ENCODE measurements around the gene ACRBP.

The ACRBP gene

GRCh38 chr12:6638305-6638704 lies 8.9 kb downstream of the ACRBP start:
- Mint-ChIP-seq H3K4me1 (ENCODE audit: low read depth) (peaks cover 9% of the 10 kb centered on the region), H3K36me3 (ENCODE audit: low read depth) (no peaks in the 10 kb centered on the region), H3K4me3 (no peak overlapping the region), H3K27me3 (ENCODE audit: low read depth) (peaks cover 21% of the 10 kb centered on the region), H3K27ac (no peak overlapping the region), H3K9me3 (peaks cover 7% of the 10 kb centered on the region)

GRCh38 chr12:6635856-6636531 lies 11.2 kb downstream of the ACRBP start, which contains the start of gene LPAR5:
Gene LPAR5, minus strand, starts transcription at chr12:6635959. Its CDS starts 14,711 bp downstream, at chr12:6621248.
- peaks cover 25% of the 10 kb centered on the region for H3K4me1 Mint-ChIP-seq (ENCODE audit: low read depth)
- no peaks in the 10 kb centered on the region for H3K9me3 Mint-ChIP-seq

GRCh38 chr12:6635375-6635855 lies 11.8 kb downstream of the ACRBP start:
- no peaks in the 10 kb centered on the region for H3K9me3 Mint-ChIP-seq
- peak overlapping the region; percentile 55 for H3K4me3 Mint-ChIP-seq
- no peaks in the 10 kb centered on the region for H3K36me3 Mint-ChIP-seq (ENCODE audit: low read depth)
- H3K27ac Mint-ChIP-seq, result peak overlapping the region; percentile 78
- H3K27me3 Mint-ChIP-seq (ENCODE audit: low read depth), result no peaks in the 10 kb centered on the region
- H3K4me1 Mint-ChIP-seq (ENCODE audit: low read depth), result peaks cover 30% of the 10 kb centered on the region

More at GRCh38 chr12:6635856-6636531, 11.2 kb downstream of the ACRBP start, which contains the start of gene LPAR5:
- H3K27me3 Mint-ChIP-seq (ENCODE audit: low read depth), result peaks cover 4% of the 10 kb centered on the region
- H3K27ac Mint-ChIP-seq, result peak within 1 kb of the TSS; percentile 78
- H3K4me3 Mint-ChIP-seq, result peak within 1 kb of the TSS; percentile 55
- H3K36me3 Mint-ChIP-seq (ENCODE audit: low read depth), result no peaks in the 10 kb centered on the region

- peaks cover 39% of the 10 kb centered on the region for H3K4me1 Mint-ChIP-seq (ENCODE audit: low read depth)
- H3K9me3 Mint-ChIP-seq, result no peaks in the 10 kb centered on the region
- H3K27ac Mint-ChIP-seq, result peak overlapping the region; percentile 96
- H3K36me3 Mint-ChIP-seq (ENCODE audit: low read depth), result peaks cover 2% of the 10 kb centered on the region
- H3K4me3 Mint-ChIP-seq, result peak overlapping the region; percentile 74
- H3K27me3 Mint-ChIP-seq (ENCODE audit: low read depth), result no peaks in the 10 kb centered on the region
These were observed 14.9 kb downstream of the ACRBP start for GRCh38 chr12:6632026-6632983.

GRCh38 chr12:6631549-6631961 lies 15.7 kb downstream of the ACRBP start:
- H3K9me3 Mint-ChIP-seq, result no peaks in the 10 kb centered on the region
- H3K36me3 Mint-ChIP-seq (ENCODE audit: low read depth), result peaks cover 2% of the 10 kb centered on the region
- H3K27me3 Mint-ChIP-seq (ENCODE audit: low read depth), result no peaks in the 10 kb centered on the region
- H3K27ac Mint-ChIP-seq, result peak overlapping the region; percentile 96
- H3K4me1 Mint-ChIP-seq (ENCODE audit: low read depth), result peaks cover 43% of the 10 kb centered on the region
- H3K4me3 Mint-ChIP-seq, result peak overlapping the region; percentile 74

GRCh38 chr12:6630736-6631135 lies 16.5 kb downstream of the ACRBP start:
- Mint-ChIP-seq H3K9me3 (no peaks in the 10 kb centered on the region), H3K4me3 (peak overlapping the region; percentile 74), H3K4me1 (ENCODE audit: low read depth) (peaks cover 41% of the 10 kb centered on the region), H3K36me3 (ENCODE audit: low read depth) (peaks cover 2% of the 10 kb centered on the region), H3K27ac (peak overlapping the region; percentile 96), H3K27me3 (ENCODE audit: low read depth) (no peaks in the 10 kb centered on the region)

GRCh38 chr12:6627616-6628015 lies 19.6 kb downstream of the ACRBP start:
- Mint-ChIP-seq H3K4me1 (ENCODE audit: low read depth) (peaks cover 31% of the 10 kb centered on the region), H3K9me3 (no peaks in the 10 kb centered on the region), H3K27me3 (ENCODE audit: low read depth) (no peaks in the 10 kb centered on the region)

GRCh38 chr12:6626654-6627283 lies 20.5 kb downstream of the ACRBP start:
- Mint-ChIP-seq H3K4me1 (ENCODE audit: low read depth) (peaks cover 25% of the 10 kb centered on the region), H3K9me3 (no peaks in the 10 kb centered on the region)

More at GRCh38 chr12:6627616-6628015, 19.6 kb downstream of the ACRBP start:
- Mint-ChIP-seq H3K27ac (peak overlapping the region; percentile 83), H3K36me3 (ENCODE audit: low read depth) (peaks cover 2% of the 10 kb centered on the region), H3K4me3 (peak overlapping the region; percentile 89)

GRCh38 chr12:6620885-6621274 lies 26.4 kb downstream of the ACRBP start:
- Mint-ChIP-seq H3K9me3 (no peaks in the 10 kb centered on the region), H3K36me3 (ENCODE audit: low read depth) (peaks cover 3% of the 10 kb centered on the region), H3K27ac (no peak overlapping the region), H3K4me1 (ENCODE audit: low read depth) (peaks cover 6% of the 10 kb centered on the region), H3K4me3 (peak overlapping the region; percentile 25), H3K27me3 (ENCODE audit: low read depth) (no peaks in the 10 kb centered on the region)

More at GRCh38 chr12:6626654-6627283, 20.5 kb downstream of the ACRBP start:
- Mint-ChIP-seq H3K4me3 (no peak overlapping the region), H3K27ac (no peak overlapping the region), H3K27me3 (ENCODE audit: low read depth) (no peaks in the 10 kb centered on the region), H3K36me3 (ENCODE audit: low read depth) (peaks cover 2% of the 10 kb centered on the region)

GRCh38 chr12:6620137-6620884 lies 26.9 kb downstream of the ACRBP start:
- Mint-ChIP-seq H3K36me3 (ENCODE audit: low read depth) (peaks cover 3% of the 10 kb centered on the region), H3K27me3 (ENCODE audit: low read depth) (no peaks in the 10 kb centered on the region), H3K9me3 (no peaks in the 10 kb centered on the region), H3K4me3 (no peak overlapping the region), H3K4me1 (ENCODE audit: low read depth) (peaks cover 6% of the 10 kb centered on the region), H3K27ac (no peak overlapping the region)

GRCh38 chr12:6618483-6619225 lies 28.6 kb downstream of the ACRBP start:
- Mint-ChIP-seq H3K4me1 (ENCODE audit: low read depth) (peaks cover 10% of the 10 kb centered on the region), H3K4me3 (no peak overlapping the region), H3K27me3 (ENCODE audit: low read depth) (no peaks in the 10 kb centered on the region), H3K36me3 (ENCODE audit: low read depth) (peaks cover 3% of the 10 kb centered on the region), H3K27ac (no peak overlapping the region), H3K9me3 (no peaks in the 10 kb centered on the region)

GRCh38 chr12:6615802-6616201 lies 31.4 kb downstream of the ACRBP start:
- H3K4me3 Mint-ChIP-seq, result no peak overlapping the region
- H3K27me3 Mint-ChIP-seq (ENCODE audit: low read depth), result no peaks in the 10 kb centered on the region
- H3K4me1 Mint-ChIP-seq (ENCODE audit: low read depth), result peaks cover 33% of the 10 kb centered on the region
- H3K36me3 Mint-ChIP-seq (ENCODE audit: low read depth), result peaks cover 3% of the 10 kb centered on the region
- H3K9me3 Mint-ChIP-seq, result no peaks in the 10 kb centered on the region
- H3K27ac Mint-ChIP-seq, result peak overlapping the region; percentile 13

GRCh38 chr12:6614513-6615172 lies 32.6 kb downstream of the ACRBP start:
- Mint-ChIP-seq H3K4me3 (no peak overlapping the region), H3K9me3 (no peaks in the 10 kb centered on the region), H3K36me3 (ENCODE audit: low read depth) (peaks cover 2% of the 10 kb centered on the region), H3K4me1 (ENCODE audit: low read depth) (peaks cover 31% of the 10 kb centered on the region), H3K27me3 (ENCODE audit: low read depth) (no peaks in the 10 kb centered on the region), H3K27ac (no peak overlapping the region)
